Spleen (tissue), 7 donors: Measurements from ENCODE around the gene MPZL1.

ENCODE experiments used
- POLR2A ChIP-seq, 3 donors: fragments of 450-650 bp; IDR thresholded peaks; one replicate each; pipeline ENCODE4 v1.5.1; 2017; ENCODE audit warnings: antibody characterized with exemption in 3 of 3, mild to moderate bottlenecking in 1 of 3
- POLR2AphosphoS5 ChIP-seq, 3 donors: sonication (generic); formaldehyde crosslinking; IDR thresholded peaks; one replicate each; pipeline ENCODE4 v1.5.1; 2017; ENCODE audit warnings: antibody characterized with exemption in 3 of 3
- TF ChIP-seq, protein P1 (sequence below), 11 experiments: fragments of 200-600 bp in 7 of 11; fragments of 450-650 bp in 4 of 11; sonication (generic) in 4 of 11; IDR thresholded peaks in 8 of 11; conservative IDR thresholded peaks in 3 of 11; 1 replicate in 7 of 11; 2 replicates in 4 of 11; pipeline versions ENCODE4 v1.4.0 to v1.8.0; 2016 to 2021; ENCODE audit warnings: antibody characterized with exemption in 11 of 11, inconsistent platforms in 4 of 11, mild to moderate bottlenecking in 1 of 11
- donor health status: DM: no; HTN: no; CAD: no; lungs with moderate emphysema.
- donor health status: DM: no; HTN: no; CAD: no.
- donor health status: DM: no; HTN: no; CAD: no.

GRCh38 chr1:167784876-167785550, 63.2 kb downstream of the MPZL1 start:
- TF ChIP-seq POLR2A (IDR thresholded peaks at IDR 0.05) (no peak), POLR2AphosphoS5 (IDR thresholded peaks at IDR 0.05) (no peak)
- TF ChIP-seq, protein P1, sequence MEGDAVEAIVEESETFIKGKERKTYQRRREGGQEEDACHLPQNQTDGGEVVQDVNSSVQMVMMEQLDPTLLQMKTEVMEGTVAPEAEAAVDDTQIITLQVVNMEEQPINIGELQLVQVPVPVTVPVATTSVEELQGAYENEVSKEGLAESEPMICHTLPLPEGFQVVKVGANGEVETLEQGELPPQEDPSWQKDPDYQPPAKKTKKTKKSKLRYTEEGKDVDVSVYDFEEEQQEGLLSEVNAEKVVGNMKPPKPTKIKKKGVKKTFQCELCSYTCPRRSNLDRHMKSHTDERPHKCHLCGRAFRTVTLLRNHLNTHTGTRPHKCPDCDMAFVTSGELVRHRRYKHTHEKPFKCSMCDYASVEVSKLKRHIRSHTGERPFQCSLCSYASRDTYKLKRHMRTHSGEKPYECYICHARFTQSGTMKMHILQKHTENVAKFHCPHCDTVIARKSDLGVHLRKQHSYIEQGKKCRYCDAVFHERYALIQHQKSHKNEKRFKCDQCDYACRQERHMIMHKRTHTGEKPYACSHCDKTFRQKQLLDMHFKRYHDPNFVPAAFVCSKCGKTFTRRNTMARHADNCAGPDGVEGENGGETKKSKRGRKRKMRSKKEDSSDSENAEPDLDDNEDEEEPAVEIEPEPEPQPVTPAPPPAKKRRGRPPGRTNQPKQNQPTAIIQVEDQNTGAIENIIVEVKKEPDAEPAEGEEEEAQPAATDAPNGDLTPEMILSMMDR (IDR thresholded peaks at IDR 0.05 in 8 of 11, conservative IDR thresholded peaks at IDR 0.05 in 3 of 11) = no peak
